KOPT-K1 (cell line): ENCODE measurements around the gene CFAP91.

ENCODE experiments used
- H3K27ac ChIP-seq: fragments of 200-600 bp; sonication (generic); 2 replicates; pipeline ENCODE4 v1.5.1; 2016; ENCODE audit warnings: antibody characterized with exemption, mild to moderate bottlenecking, low read depth, low read length; ENCODE audit not compliant: poor library complexity, severe bottlenecking
- H3K36me3 ChIP-seq: fragments of 200-600 bp; sonication (generic); 2 replicates; pipeline ENCODE4 v1.5.1; 2017; ENCODE audit warnings: antibody characterized with exemption, mild to moderate bottlenecking, low read length, moderate library complexity; ENCODE audit not compliant: insufficient read depth
- H3K9me3 ChIP-seq: fragments of 200-600 bp; sonication (generic); 2 replicates; pipeline ENCODE4 v1.5.1; 2017; ENCODE audit warnings: antibody characterized with exemption, low read length, mild to moderate bottlenecking; ENCODE audit not compliant: insufficient read depth, poor library complexity, severe bottlenecking

CFAP91 gene

GRCh38 chr3:119700920-119701734 is 1.7 kb upstream of the CFAP91 start:
- Histone ChIP-seq H3K9me3 (peaks cover 10% of the 10 kb centered on the region), H3K27ac (no peak overlapping the region), H3K36me3 (no peaks in the 10 kb centered on the region)

GRCh38 chr3:119703820-119704531 is 1.2 kb downstream of the CFAP91 start:
- H3K36me3 ChIP-seq: no peaks in the 10 kb centered on the region
- peaks cover 10% of the 10 kb centered on the region for H3K9me3 ChIP-seq
- H3K27ac ChIP-seq: no peak overlapping the region

- H3K27ac ChIP-seq: no peak overlapping the region
- H3K36me3 ChIP-seq: no peaks in the 10 kb centered on the region
- no peaks in the 10 kb centered on the region for H3K9me3 ChIP-seq
Measured at GRCh38 chr3:119715105-119715504, 12.3 kb downstream of the CFAP91 start.

- no peak overlapping the region for H3K27ac ChIP-seq
- no peaks in the 10 kb centered on the region for H3K36me3 ChIP-seq
- no peaks in the 10 kb centered on the region for H3K9me3 ChIP-seq
Measured at GRCh38 chr3:119716998-119717397, 14.2 kb downstream of the CFAP91 start.

- H3K9me3 ChIP-seq: no peaks in the 10 kb centered on the region
- no peak overlapping the region for H3K27ac ChIP-seq
- no peaks in the 10 kb centered on the region for H3K36me3 ChIP-seq
Measured at GRCh38 chr3:119717520-119717919, 14.7 kb downstream of the CFAP91 start.

- no peaks in the 10 kb centered on the region for H3K36me3 ChIP-seq
- no peaks in the 10 kb centered on the region for H3K9me3 ChIP-seq
- no peak overlapping the region for H3K27ac ChIP-seq
Measured at GRCh38 chr3:119723022-119723421, 20.2 kb downstream of the CFAP91 start.

GRCh38 chr3:119726909-119727308 is 24.1 kb downstream of the CFAP91 start:
- Histone ChIP-seq H3K9me3 (no peaks in the 10 kb centered on the region), H3K27ac (no peak overlapping the region), H3K36me3 (no peaks in the 10 kb centered on the region)

- H3K36me3 ChIP-seq: no peaks in the 10 kb centered on the region
- H3K9me3 ChIP-seq: no peaks in the 10 kb centered on the region
- no peak overlapping the region for H3K27ac ChIP-seq
Measured at GRCh38 chr3:119729996-119730395, 27.2 kb downstream of the CFAP91 start.

- no peak overlapping the region for H3K27ac ChIP-seq
- H3K36me3 ChIP-seq: no peaks in the 10 kb centered on the region
- no peaks in the 10 kb centered on the region for H3K9me3 ChIP-seq
Measured at GRCh38 chr3:119731560-119732343, 28.9 kb downstream of the CFAP91 start.

GRCh38 chr3:119733812-119734211 is 31.0 kb downstream of the CFAP91 start:
- no peak overlapping the region for H3K27ac ChIP-seq
- no peaks in the 10 kb centered on the region for H3K9me3 ChIP-seq

GRCh38 chr3:119738741-119739140 is 35.9 kb downstream of the CFAP91 start:
- H3K36me3 ChIP-seq: no peaks in the 10 kb centered on the region
- H3K9me3 ChIP-seq: no peaks in the 10 kb centered on the region

More at GRCh38 chr3:119733812-119734211, 31.0 kb downstream of the CFAP91 start:
- H3K36me3 ChIP-seq: no peaks in the 10 kb centered on the region

GRCh38 chr3:119741657-119742590 is 39.1 kb downstream of the CFAP91 start:
- Histone ChIP-seq H3K36me3 (no peaks in the 10 kb centered on the region), H3K27ac (no peak overlapping the region), H3K9me3 (no peaks in the 10 kb centered on the region)

More at GRCh38 chr3:119738741-119739140, 35.9 kb downstream of the CFAP91 start:
- H3K27ac ChIP-seq: no peak overlapping the region

GRCh38 chr3:119743921-119744320 is 41.1 kb downstream of the CFAP91 start:
- no peak overlapping the region for H3K27ac ChIP-seq
- H3K9me3 ChIP-seq: no peaks in the 10 kb centered on the region
- H3K36me3 ChIP-seq: no peaks in the 10 kb centered on the region

GRCh38 chr3:119745942-119746341 is 43.1 kb downstream of the CFAP91 start:
- no peak overlapping the region for H3K27ac ChIP-seq
- H3K36me3 ChIP-seq: no peaks in the 10 kb centered on the region
- H3K9me3 ChIP-seq: no peaks in the 10 kb centered on the region
